ENCODE measurements around the gene SIGLEC8. TPM values are rescaled to one million over a fixed set of nuclear protein-coding genes. Genes with fewer than 3 reads are reported as not detected.

The SIGLEC8 gene
- total and polyA plus RNA-seq, 9 of the 15 experiments (the other 6 are each of a cell fraction or from before 2014, with no cell fraction given) = 0.04 to 0.65 (median 0.39) TPM

- TF ChIP-seq ZNF407 (IDR thresholded peaks at IDR 0.05; ENCODE audit: low read depth) (no peak), FOXP1 (CRISPR knock-in tag; IDR thresholded peaks at IDR 0.05) (no peak), ZNF184 (CRISPR knock-in tag; IDR thresholded peaks at IDR 0.05) (no peak), NELFE (IDR thresholded peaks at IDR 0.05; ENCODE audit: insufficient read depth, insufficient read length) (no peak), EWSR1 (IDR thresholded peaks at IDR 0.05; ENCODE audit: borderline replicate concordance, low read depth, partially characterized antibody) (no peak), HDAC1 (IDR thresholded peaks at IDR 0.05) (peak in 1 of 2 experiments; percentile 68; a peak in 1 of 4 replicates), SREBF1 (IDR thresholded peaks at IDR 0.05; ENCODE audit: borderline replicate concordance, low read depth, low read length) (no peak), POLR3G (IDR thresholded peaks at IDR 0.05; ENCODE audit: extremely low read depth, insufficient read length, insufficient replicate concordance) (no peak), PML (IDR thresholded peaks at IDR 0.05; ENCODE audit: low read length) (no peak), THAP12 (CRISPR knock-in tag; IDR thresholded peaks at IDR 0.05) (no peak), MCM5 (IDR thresholded peaks at IDR 0.05; ENCODE audit: low read depth) (no peak), ZNF444 (CRISPR knock-in tag; IDR thresholded peaks at IDR 0.05) (no peak), L3MBTL2 (IDR thresholded peaks at IDR 0.05) (no peak), SMC3 (conservative IDR thresholded peaks at IDR 0.05; ENCODE audit: insufficient read depth, low read depth, low read length) (no peak), KDM2B (CRISPR knock-in tag; IDR thresholded peaks at IDR 0.05) (no peak), RUNX1 (IDR thresholded peaks at IDR 0.05; ENCODE audit: low read depth) (no peak), MAFF (IDR thresholded peaks at IDR 0.05; ENCODE audit: low read length) (no peak), MNT (conservative IDR thresholded peaks at IDR 0.05) (0 out of 4 replicates have a peak, but pooled peaks of 1 of the 2 experiments have one; percentile 31), BDP1 (IDR thresholded peaks at IDR 0.05; ENCODE audit: insufficient read depth, insufficient read length) (no peak)
Measured at GRCh38 chr19:51480590-51480989, 22.3 kb upstream of the SIGLEC8 start (continued).

Measured in K562 (cell line).